Aorta (tissue), 5 donors: ENCODE results near the gene ERCC2. TPM values are rescaled to one million over a fixed set of nuclear protein-coding genes. Genes with fewer than 3 reads are reported as not detected.

ENCODE experiments used
- ATAC-seq: fragments of 200-7000 bp; cut with Tn5 transposase; one replicate; pipeline ENCODE4 v1.9.1; 2022; ENCODE audit warnings: moderate library complexity; ENCODE audit not compliant: low FRiP score
- DNase-seq, 2 donors: peaks; one replicate each; pipeline ENCODE4 v3.0.0-alpha.2; 2020
- H3K27ac ChIP-seq, 2 donors: one replicate each; pipeline ENCODE4 v1.5.1; 2013; ENCODE audit warnings: low read length in 2 of 2, mild to moderate bottlenecking in 2 of 2, moderate library complexity in 2 of 2, control low read depth in 1 of 2, inconsistent platforms in 1 of 2, low read depth in 1 of 2
- H3K27me3 ChIP-seq, 2 donors: one replicate each; pipeline ENCODE4 v1.6.1; 2013; ENCODE audit warnings: control low read depth in 1 of 2, low read length in 1 of 2, mild to moderate bottlenecking in 1 of 2, moderate library complexity in 1 of 2; ENCODE audit not compliant: insufficient read depth in 2 of 2, control insufficient read depth in 1 of 2
- H3K36me3 ChIP-seq, 2 donors: one replicate each; pipeline ENCODE4 v1.6.1; 2013; ENCODE audit warnings: control low read depth in 1 of 2, low read length in 1 of 2, mild to moderate bottlenecking in 1 of 2; ENCODE audit not compliant: insufficient read depth in 2 of 2, control insufficient read depth in 1 of 2
- H3K4me1 ChIP-seq, 2 donors: one replicate each; pipeline ENCODE4 v1.6.1; 2013; ENCODE audit warnings: low read length in 2 of 2, control low read depth in 1 of 2, mild to moderate bottlenecking in 1 of 2, moderate library complexity in 1 of 2; ENCODE audit not compliant: insufficient read depth in 2 of 2, control insufficient read depth in 1 of 2
- H3K4me3 ChIP-seq, 2 donors: one replicate each; pipeline ENCODE4 v1.5.1; 2013; ENCODE audit warnings: low read length in 2 of 2, control low read depth in 1 of 2, mild to moderate bottlenecking in 1 of 2
- H3K9me3 ChIP-seq: one replicate; pipeline ENCODE4 v1.6.1; 2013; ENCODE audit warnings: mild to moderate bottlenecking, low read length; ENCODE audit not compliant: control insufficient read depth
- WGBS, 2 donors: extraction: QIAGEN DNeasy Blood & Tissue Kit; methylation state at CpG; one replicate each; pipeline ENCODE4 v1.1.7; 2013; 5-methylcytosine and 5-hydroxymethylcytosine counted together
- intact Hi-C, 2 donors: fragments of 100-400 bp; cut with DNase I; formaldehyde crosslinking; loops; one replicate each; pipeline versions ENCODE4 v1.14.2 to v1.15.0; 2022
- polyA plus RNA-seq, 2 donors: library from polyadenylated mRNA; stranded (reverse); fragments of 200-250 nt; gene quantifications; one replicate each; pipeline ENCODE4 v1.2.3, GENCODE V29; 2013
- total RNA-seq, 2 donors: library from RNA; stranded (reverse); fragmentation: NEBNext Ultra II Directional; extraction: Animal tissue kit (Norgen Biotek cat#: 25700); gene quantifications; one replicate each; pipeline ENCODE4 v1.2.1, GENCODE V29; 2021
- donor health status: healthy with polysubstance abuse.
- donor health status: Bipolar disorder and iron deficiency.
- donor health status: DM: no; HTN: no; CAD: no.
- donor health status: DM: no; HTN: no; CAD: no.
- donor health status: DM: yes; HTN: yes; CAD: no.

The ERCC2 gene
- total and polyA plus RNA-seq, 4 donors: 5.1 to 27.2 (median 12.7) TPM

DNA sequence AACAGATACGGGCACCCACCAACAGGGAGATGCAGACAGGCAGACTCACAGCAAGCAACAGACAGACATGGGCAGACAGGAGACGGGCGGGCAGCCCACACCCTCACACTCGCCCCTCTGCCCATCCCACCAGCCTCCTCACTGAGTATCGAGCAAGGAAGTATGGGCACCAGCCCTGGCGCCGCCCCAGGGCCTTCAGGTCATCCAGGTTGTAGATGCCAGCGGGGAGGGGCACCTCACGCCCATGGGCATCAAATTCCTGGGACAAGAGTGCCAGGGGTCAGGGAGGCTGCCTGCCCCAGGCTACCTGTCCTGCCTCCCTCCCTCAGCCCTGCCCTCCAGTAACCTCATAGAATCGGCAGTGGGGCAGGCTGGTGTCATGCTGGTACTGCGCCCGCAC, 5.7 kb downstream of the ERCC2 start:
- Histone ChIP-seq H3K36me3 (no peaks in the 10 kb centered on the region), H3K27me3 (no peaks in the 10 kb centered on the region), H3K4me1 (no peaks in the 10 kb centered on the region), H3K9me3 (no peaks in the 10 kb centered on the region), H3K4me3 (no peak overlapping the region), H3K27ac (no peak overlapping the region)
- ATAC-seq: no peak
- 89% methylated on average over 12 of the region's 12 CpGs for WGBS, 2 donors
- no peak for DNase-seq
- intact Hi-C loops: no loop called here

- no peak overlapping the region for H3K4me3 ChIP-seq
- H3K36me3 ChIP-seq: no peaks in the 10 kb centered on the region
- intact Hi-C loops: no loop called here
- WGBS, 2 donors: 93 to 95% methylated on average over 42 to 44 of the region's 44 CpGs
- ATAC-seq (peak; percentile 19), DNase-seq (no peak)
- no peaks in the 10 kb centered on the region for H3K27me3 ChIP-seq
- no peaks in the 10 kb centered on the region for H3K9me3 ChIP-seq
- no peak overlapping the region for H3K27ac ChIP-seq
- no peaks in the 10 kb centered on the region for H3K4me1 ChIP-seq
Observed at GRCh38 chr19:45363861-45364459, 6.4 kb downstream of the ERCC2 start.

DNA sequence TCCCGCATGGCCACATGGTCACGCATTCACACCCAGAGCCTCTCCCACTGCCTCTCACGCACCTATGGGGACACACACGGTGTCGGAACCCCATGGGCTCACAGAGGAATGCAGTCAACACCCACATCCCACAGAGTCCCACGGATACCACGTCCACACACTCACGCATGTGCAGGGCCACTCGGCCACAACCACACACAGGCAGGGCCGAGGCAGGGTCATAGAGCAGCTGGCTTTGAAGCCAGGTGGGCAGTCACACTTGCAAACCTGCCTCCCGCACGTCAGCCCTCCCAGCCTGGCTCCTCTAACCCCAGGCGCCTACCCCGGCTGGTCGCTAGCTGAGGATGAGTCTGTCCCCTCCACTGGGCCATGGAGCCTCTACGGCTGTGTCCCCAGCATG, 8.1 kb downstream of the ERCC2 start:
- Histone ChIP-seq H3K4me3 (no peak overlapping the region), H3K27ac (no peak overlapping the region), H3K9me3 (no peaks in the 10 kb centered on the region), H3K36me3 (no peaks in the 10 kb centered on the region), H3K4me1 (no peaks in the 10 kb centered on the region), H3K27me3 (no peaks in the 10 kb centered on the region)
- DNase-seq (no peak), ATAC-seq (no peak)
- WGBS, 2 donors: 89 to 92% methylated on average over 16 of the region's 16 CpGs
- intact Hi-C loops: no loop called here

GRCh38 chr19:45361608-45362007, 8.8 kb downstream of the ERCC2 start:
- H3K4me1 ChIP-seq: no peaks in the 10 kb centered on the region
- no peak overlapping the region for H3K27ac ChIP-seq
- intact Hi-C loops: no loop called here
- no peaks in the 10 kb centered on the region for H3K36me3 ChIP-seq
- no peaks in the 10 kb centered on the region for H3K27me3 ChIP-seq
- H3K4me3 ChIP-seq: no peak overlapping the region
- no peaks in the 10 kb centered on the region for H3K9me3 ChIP-seq
- 93% methylated on average over 14 of the region's 14 CpGs for WGBS, 2 donors
- no peak for DNase-seq
- ATAC-seq: no peak

DNA sequence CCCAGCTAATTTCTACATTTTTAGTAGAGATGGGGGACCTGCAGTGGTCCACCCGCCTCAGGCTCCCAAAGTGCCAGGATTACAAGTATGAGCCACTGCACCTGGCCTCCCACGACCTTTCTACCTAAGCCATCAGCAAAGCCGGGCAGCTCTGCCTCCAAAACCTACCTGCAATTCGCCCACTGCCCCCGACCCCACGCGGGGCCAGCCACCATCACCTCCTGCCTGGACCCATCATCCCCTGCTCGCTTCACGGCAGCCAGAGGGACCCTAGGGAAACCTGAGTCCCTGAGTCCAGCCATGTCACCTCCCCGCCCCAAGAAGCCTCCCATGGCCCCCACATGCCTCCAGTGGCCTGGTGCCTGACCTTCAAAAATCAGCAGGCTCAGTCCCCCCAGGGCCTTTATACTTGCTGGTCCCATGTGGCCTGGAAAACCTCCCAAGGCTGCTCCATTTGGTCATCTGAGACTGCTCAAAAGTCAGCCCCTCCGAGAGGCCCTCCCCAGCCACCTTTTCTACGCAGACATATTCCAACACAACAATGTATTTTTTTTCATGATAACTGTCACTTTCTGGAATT, 12.1 kb downstream of the ERCC2 start:
- Histone ChIP-seq H3K27ac (no peak overlapping the region), H3K36me3 (no peaks in the 10 kb centered on the region), H3K27me3 (no peaks in the 10 kb centered on the region), H3K9me3 (no peaks in the 10 kb centered on the region), H3K4me1 (no peaks in the 10 kb centered on the region), H3K4me3 (no peak overlapping the region)
- ATAC-seq (no peak), DNase-seq (no peak)
- intact Hi-C loops: no loop called here
- 90 to 91% methylated on average over 12 of the region's 12 CpGs for WGBS, 2 donors

DNA sequence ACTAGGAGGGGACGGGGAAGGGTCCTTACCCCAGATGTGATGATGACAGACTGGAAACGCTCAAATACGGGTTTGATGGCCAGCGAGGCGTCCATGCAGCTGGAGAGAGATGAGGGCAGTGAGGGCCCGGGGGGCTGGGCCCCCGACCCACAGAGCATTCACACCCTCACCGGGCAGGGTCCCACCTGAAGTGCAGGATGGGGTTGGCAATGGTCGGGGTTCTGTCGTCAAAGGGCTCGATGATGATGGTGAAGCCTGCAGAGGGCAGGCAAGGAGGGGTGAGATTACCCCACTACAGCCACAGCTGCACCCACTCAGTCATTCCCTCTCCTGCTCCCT, 13.0 kb downstream of the ERCC2 start:
- no peak for ATAC-seq
- H3K36me3 ChIP-seq: peaks cover 0 to 1% of the 10 kb centered on the region in 2 donors

DNA sequence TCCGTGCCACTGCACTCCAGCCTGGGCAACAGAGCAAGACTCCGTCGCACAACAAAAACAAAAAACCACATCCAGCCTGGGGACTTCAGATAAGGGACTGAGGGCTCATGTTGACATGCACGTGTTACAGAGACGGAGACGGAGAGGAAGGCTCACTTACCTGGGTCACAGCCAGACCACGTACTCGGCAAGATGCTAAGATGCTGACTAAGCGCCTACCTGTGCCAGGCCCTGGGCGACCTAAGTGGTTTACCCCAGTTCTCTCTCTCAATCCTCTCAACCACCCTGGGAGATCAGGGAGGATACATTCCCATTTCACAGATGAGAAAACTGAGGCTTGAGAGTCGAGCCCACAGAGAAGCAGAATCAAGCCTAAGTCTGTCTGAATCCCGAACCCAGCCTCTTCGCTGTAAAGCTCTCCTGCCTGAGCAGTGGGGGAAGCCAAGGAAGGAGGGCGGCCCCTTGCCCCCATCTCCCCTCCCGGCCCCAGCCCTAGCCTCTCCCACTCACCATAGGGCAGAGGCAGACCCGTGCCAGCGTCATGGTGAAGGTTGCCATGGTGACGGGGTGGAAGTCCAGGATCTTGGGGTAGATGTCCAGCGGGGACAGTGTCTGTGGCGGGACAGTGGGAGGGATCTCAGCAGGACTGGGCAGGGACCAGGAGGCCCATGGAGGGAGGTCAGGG, 13.5 kb downstream of the ERCC2 start:
- no peak for DNase-seq
- no peaks in the 10 kb centered on the region for H3K9me3 ChIP-seq

More for the DNA sequence above, 13.0 kb downstream of the ERCC2 start:
- intact Hi-C loops: no loop called here
- no peaks in the 10 kb centered on the region for H3K27me3 ChIP-seq
- no peak for DNase-seq
- no peaks in the 10 kb centered on the region for H3K9me3 ChIP-seq
- WGBS, 2 donors: 92 to 94% methylated on average over 11 of the region's 11 CpGs
- H3K4me1 ChIP-seq: no peaks in the 10 kb centered on the region
- H3K4me3 ChIP-seq: no peak overlapping the region
- no peak overlapping the region for H3K27ac ChIP-seq

DNA sequence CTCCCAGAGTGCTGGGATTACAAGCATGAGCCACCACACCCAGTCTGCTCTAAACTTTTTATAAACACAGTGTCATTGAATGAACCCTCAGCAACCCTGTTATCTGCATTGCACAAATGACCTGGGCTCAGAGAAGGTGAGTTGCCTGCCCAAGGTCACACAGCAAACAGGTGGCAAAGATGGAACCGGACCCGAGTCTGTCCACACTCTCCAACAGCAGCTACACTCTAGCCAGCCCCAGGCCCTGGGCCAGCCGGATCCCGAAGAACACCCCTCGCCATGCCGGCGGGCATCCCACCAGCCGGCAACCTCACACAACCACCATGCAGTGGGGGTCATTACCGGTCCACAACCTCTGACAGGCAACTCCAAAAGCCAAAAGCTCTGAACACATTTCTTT, 14.5 kb downstream of the ERCC2 start:
- Histone ChIP-seq H3K4me3 (no peak overlapping the region), H3K36me3 (peaks cover 0 to 1% of the 10 kb centered on the region in 2 donors), H3K4me1 (no peaks in the 10 kb centered on the region), H3K9me3 (no peaks in the 10 kb centered on the region), H3K27me3 (no peaks in the 10 kb centered on the region), H3K27ac (no peak overlapping the region)
- DNase-seq: no peak
- WGBS, 2 donors: 95 to 97% methylated on average over 9 of the region's 9 CpGs
- no peak for ATAC-seq
- intact Hi-C loops: no loop called here

More for the DNA sequence above, 13.5 kb downstream of the ERCC2 start:
- no peaks in the 10 kb centered on the region for H3K27me3 ChIP-seq
- ATAC-seq: no peak
- H3K4me3 ChIP-seq: no peak overlapping the region
- peaks cover 0 to 1% of the 10 kb centered on the region in 2 donors for H3K36me3 ChIP-seq
- no peaks in the 10 kb centered on the region for H3K4me1 ChIP-seq
- H3K27ac ChIP-seq: no peak overlapping the region
- intact Hi-C loops: no loop called here
- WGBS, 2 donors: 88 to 91% methylated on average over 20 of the region's 20 CpGs

DNA sequence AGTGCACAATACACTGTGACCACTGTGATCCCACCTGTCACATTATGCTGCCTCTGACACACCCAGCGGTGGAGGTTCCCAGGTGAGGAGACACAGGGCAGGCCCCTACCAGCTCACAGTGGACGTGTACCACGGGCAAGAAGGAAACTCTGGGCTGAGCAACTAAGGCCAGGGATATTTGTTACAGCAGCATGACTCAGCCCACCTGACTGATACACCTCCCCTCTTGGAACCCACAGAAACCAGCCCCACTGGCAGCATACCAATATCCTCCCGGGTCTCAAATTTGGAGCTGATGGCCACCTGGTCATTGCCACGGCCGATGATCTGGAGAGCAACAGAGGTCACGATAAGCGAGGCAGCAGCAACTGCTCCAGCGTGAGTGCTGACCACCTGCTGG, 15.0 kb downstream of the ERCC2 start:
- WGBS, 2 donors: 97 to 99% methylated on average over 9 of the region's 9 CpGs
- Histone ChIP-seq H3K9me3 (no peaks in the 10 kb centered on the region), H3K36me3 (peaks cover 0 to 1% of the 10 kb centered on the region in 2 donors), H3K27ac (no peak overlapping the region), H3K4me1 (no peaks in the 10 kb centered on the region), H3K27me3 (no peaks in the 10 kb centered on the region), H3K4me3 (no peak overlapping the region)
- intact Hi-C loops: no loop called here
- no peak for ATAC-seq
- no peak for DNase-seq
